NK-92 (cell line): ENCODE results near the gene RNF207.

Experiments
- DNase-seq: peaks from one replicate; lab custom pipeline; 2025; ENCODE audit not compliant: unreplicated experiment; lab: John Stamatoyannopoulos, UW

RNF207 gene

DNA sequence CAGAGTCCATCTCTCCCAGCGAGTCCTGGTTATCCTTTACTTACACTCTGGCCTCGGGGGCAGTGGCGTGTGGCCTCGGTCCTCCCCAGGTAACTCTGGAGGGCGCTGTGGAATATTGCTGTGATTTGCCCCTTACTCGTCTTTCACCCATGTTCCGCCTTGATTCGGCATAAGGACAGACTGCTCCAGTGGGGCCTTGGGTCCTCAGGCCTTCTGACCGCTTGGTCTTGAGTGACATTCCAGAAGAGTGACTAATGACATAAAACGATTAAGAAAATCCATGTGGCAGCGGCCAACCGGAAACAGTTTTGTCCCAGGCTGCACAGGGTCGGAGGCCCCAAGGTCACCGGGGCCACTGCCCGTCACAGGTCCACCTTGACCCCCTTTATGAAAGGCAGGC lies 18.8 kb downstream of the RNF207 start:
- DNase-seq: no peak

DNA sequence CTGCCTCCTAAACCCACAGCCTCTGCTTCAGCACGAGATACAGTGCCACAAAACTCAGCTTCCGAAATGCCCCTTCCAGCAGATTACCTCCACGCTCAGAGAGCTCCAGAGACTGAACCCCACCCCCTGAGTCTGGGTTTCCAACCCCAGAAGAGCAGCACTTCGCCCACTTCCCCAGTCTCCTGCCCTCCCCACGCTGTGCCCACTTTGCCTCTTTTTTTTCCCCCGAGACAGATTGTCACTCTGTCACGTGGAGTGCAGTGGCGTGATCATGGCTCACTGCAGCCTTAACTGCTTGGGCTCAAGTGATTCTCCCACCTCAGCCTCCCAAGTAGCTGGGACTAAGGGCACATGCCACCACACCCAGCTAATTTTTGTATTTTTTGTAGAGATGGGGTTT lies 19.7 kb downstream of the RNF207 start:
- no peak for DNase-seq

DNA sequence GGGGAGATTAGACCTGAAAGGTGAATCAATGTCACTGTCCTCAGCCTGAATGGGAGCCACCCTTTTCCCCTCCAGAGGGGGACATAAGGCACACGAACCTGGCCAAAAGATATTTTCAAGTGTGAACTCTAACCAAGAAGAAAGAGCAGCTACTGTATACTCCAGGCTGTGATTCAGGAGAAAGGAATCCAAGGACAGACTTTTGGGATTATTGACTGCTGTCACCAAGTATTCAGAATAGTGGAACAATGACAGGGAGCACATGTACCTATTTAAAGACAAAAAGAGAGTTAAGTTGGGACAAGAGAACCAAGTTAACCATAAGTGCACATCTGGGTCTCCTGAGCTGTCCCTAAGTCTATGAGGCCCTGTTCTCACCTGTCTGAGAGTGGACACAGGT lies 27.5 kb downstream of the RNF207 start:
- DNase-seq: no peak

DNA sequence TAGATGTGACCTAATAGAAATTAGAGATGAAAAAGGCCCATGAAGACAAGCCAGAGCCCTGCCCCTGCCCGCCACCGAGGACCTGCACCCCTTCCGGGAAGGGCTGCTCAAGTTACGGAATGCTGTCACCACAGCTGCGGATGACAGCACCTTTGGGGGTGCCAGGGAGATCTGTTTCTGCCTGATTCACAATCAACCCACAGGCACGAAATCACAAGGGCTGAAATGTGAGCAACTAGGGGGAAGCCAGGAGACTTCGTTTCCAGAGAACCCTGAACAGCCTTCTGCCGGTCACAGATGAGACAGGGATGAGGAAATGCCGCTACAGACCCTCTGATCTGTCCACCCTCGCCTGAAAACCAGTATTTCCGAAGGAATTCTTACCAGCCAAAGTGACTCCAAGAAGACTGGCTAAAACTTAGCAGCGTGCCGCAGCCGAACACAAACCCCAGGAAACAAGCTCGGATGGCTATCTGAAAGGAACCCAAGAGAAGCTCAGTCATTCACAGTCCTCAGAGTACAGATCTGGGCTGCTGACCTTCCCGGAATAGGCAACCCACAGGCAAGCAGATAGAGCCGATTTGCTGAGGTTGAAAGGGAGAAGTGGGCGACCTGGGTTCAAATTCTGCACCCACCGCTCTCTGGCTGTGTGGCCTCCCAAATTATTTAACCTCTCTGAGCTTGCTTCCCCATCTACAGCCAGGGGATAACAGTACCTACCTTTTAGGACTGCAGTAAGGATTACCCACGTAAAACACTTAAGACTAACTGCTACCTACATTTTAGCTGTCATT lies 28.8 kb downstream of the RNF207 start:
- no peak for DNase-seq

DNA sequence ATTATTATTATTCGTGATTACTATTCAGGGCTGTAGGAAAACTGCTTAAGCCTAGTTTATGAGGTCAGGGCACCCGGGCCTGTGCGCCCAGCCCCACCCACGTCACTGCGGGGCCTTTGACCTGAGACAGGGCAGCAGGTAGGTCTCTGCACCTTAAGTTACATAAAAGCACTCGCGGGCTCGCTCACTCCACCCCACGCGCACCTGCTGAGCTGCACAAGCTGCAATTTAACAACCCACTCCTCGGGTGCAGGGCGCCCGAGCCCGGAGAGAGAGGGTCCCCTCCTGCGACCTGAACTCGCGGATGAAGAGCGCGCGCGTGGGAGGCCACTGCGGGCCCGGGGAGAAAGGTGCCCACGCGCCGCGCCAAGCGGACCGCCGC lies 29.4 kb downstream of the RNF207 start:
- DNase-seq: no peak

DNA sequence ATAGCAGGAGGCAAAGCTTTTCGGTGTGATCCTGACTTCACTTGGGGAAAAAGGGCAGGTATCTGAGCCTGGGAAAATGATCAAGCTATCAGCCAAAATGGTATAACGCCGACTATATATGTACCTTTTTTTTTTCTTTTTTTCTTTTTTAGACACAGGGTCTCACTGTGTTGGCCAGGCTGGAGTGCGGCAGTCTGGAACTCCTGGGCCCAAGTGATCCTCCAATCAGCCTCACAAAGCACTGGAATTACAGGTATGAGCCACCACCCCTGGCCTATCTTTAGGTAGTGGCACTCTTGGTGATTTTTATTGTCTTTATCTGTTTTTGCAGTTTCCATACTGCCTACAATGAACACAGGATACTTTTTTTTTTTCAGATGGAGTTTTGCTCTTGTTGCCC lies 31.2 kb downstream of the RNF207 start:
- no peak for DNase-seq

DNA sequence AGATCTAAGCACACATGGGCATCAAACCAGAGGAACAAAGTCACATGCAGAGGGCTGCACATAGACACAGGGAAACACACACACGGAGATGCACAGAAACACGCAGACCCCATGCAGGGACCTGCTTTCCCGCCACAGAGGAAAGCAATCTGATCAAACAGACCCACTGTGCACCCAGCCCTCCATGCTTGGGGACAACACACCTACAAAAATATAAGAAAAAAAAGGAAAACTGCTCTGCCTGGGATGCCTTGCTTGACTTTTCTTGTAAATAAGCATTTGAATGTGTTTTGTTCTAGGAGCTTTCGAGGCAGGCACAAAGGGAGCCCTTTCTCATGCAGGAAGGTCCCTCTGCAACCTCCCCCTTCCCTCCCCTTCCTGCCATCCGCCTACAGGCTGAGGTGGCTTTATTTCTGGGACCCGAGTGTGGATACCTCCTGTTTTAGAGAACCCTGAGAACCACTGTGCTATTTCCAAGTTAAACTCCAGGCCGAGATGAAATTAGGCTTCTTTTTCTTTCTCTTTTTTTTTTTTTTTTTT lies 33.4 kb downstream of the RNF207 start:
- no peak for DNase-seq

DNA sequence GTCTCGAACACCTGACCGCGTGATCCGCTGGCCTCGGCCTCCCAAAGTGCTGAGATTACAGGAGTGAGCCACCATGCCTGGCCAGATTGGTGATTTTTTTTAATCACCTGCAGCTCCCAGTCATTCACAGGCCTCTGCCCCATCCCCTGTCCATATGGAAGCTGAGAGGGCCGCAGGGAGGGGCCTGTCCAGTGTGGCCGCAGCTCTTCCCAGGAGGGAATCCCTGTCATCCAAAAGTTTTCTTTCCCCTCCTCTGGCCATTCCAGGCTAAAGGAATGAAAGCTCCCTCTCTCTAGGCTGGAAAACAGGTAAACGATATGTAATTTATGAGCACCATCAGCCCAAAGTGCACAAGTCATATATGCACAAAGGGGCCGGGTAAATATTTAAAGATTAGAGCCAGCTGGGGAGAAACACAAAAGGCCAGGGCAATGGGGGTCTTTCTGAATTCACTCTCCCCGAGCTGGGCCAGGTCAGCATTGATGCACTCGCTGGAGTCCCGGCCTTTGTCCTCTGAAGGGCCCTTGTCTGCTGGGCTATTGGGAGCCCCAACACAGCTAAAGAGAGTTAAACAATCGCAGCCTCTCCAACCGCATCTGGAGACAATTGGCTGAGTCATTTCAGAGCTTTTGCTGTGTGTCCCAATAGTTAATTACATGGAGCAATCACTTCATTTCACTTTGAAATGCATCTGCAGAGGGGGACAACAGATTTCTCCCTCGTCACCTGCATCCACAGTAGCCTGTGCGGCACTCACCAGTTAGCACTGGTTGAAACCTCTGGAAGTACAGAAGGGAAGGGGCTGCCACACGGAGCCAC lies 34.2 kb downstream of the RNF207 start:
- no peak for DNase-seq

DNA sequence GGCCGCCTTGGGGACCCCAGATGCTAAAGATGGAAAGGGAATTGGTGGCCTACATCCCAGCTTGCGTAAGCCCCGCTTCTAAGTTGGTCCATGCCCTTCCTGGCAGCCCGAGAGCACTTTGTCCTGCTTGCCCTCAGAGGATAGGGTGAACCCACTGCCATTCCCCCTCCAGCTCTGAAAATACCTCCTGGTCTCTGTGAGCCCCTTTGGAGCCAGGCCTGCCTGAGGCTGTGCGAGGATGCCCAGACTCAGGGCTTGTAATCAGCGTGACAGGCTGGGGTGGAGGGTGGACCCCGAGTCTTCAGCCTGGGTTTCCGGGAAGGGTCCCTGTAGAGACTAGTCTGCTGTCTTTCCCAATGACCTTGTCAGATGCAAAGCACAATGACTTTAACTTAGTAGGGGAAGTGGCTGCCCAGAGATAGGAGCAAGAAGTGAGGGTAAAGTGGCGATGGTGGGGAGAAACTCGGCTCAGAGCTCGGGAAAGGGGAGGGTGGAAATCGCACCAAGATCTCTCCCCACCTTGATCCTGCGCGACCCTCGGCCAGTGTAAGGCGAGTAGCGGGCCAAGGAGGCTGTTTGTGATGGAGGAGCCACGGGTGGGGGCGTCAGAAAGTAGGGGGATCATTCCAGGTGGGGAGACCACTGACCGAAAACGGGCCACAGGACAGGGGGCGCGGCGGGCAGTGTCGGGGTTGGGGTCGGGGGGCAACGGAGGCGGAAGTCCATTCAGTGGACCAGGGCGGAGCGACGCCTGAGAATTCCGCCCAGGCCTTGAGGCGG lies 35.4 kb downstream of the RNF207 start:
- DNase-seq: no peak

DNA sequence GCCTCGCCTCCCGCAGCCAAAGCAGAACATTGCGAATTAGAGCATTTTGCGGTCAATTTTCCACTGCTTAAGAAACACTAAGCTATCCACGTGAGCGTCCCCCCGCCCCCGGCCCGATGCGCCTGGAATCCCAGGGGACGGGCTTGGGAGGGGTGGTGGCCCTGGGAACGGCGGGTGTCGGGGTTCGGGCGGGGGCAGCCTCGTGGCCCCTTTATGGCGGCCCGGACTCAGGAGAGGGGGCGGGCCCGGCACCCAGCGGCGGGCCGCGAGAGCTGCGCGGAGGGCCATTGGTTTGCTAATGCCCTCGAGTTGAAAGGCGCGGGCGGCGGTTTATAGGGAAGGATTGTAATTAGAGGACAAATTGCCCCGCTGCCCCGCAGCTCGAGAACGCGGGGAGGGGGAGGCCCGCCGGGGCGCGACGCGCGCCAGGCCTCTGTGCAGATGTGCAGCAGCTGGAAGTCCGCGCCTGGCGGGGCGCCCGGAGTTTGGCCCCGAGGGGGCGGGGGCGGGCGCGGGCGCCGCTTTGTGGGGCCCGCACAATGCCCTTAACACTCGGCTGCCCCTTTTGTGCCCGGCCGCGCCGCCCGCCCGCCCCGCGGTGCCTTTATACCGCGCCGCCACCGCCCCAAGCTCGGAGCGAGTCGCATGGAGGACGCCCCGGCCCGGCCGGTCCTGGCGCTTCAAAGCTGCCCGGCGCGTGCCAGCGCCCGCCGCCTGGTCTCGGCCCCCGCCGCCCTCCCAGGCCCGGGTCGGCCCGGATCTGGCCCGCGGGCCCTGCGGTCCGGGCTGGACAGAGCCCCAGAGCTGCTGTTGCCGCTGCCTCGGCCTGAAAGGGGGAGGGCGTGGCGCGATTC lies 36.2 kb downstream of the RNF207 start:
- no peak for DNase-seq

DNA sequence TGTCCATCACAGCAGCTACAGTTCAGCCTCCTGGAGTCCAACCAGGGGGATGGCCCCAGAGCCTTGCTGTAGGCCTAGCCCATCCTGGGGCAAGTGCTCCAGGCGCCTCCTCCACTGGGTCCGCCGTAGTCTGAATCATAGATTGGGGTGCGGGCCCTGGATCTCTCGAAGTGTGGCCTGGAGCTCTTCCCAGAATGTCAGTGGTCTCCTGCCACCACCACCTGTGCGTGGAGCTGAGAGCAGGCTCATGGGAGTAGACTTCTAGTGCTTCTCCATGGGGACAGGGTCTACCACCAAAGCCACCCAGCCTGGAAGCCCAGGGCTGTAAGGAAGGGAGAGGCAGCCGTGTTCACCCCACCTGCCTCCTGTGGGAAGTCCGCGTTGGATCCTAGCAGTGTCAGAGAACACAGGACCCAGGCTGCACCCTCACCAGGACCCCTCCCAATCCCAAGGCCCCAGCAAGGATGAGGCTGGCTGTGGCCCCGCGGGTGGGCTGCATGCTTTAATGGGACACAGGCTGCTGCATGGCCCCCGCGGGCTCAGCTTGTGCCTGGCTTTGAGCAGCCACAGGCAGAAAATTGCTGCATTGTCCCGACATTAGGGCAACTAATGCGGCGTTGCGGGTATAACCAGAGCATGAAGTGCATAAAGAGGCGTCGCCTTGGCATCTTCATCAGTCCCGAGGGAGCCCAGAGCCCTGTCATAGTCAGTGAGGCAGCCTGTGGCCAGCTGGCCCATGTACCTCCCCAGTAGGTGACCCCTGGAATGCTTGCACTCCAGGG lies 37.3 kb downstream of the RNF207 start:
- no peak for DNase-seq

DNA sequence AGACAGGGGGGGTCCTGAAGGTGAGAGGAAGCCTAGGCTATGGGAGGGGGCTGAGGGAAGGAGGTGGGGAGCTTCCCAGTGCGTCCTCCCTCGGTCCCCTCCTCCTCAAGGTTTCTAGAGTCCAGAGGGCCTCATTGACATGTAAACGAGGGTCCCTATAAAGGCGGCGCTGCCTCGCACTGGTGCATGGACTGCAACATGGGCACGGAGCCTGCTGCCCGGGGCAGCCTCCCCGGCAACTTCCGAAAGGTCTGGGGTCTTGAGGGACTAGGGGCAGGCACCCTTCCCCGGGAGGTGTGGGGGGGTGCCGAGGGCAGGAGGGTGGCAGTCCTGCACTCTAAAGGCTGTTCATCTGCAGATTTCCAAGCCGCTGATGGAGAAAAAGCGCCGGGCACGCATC lies 38.1 kb downstream of the RNF207 start, which contains the start of gene HES3:
Gene HES3, plus strand, starts transcription at position 187 of the 400 bp plus-strand sequence. Its CDS starts 187 bp downstream, at position 374.
- no peak for DNase-seq

DNA sequence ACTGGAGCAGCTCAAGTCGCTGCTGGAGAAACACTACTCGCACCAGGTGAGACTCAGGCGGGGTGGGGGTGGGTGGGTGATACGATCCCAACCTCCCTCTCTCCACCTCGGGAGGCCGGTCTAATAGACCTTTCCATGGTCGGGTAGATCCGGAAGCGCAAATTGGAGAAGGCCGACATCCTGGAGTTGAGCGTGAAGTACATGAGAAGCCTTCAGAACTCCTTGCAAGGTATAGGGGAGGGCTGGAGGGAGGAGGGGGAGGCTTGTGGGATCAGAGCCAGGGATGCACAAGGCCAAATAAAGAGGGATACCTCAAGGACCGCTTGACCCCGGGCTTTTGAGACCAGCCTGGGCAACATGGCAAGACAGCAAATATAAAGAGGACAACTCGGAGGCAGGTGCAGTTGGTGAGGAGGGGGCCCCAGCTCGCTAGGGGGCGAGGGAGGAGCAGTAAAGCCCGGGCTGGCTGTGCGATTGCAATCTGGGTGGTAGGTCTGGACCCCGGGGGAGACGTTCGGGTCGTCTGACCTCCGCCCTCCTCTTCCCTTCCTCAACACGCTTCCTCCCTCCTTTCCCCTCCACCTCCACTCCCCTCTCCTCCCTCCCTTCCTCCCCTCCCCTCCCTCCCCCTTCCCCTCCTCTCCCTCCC lies 38.6 kb downstream of the RNF207 start:
- no peak for DNase-seq

DNA sequence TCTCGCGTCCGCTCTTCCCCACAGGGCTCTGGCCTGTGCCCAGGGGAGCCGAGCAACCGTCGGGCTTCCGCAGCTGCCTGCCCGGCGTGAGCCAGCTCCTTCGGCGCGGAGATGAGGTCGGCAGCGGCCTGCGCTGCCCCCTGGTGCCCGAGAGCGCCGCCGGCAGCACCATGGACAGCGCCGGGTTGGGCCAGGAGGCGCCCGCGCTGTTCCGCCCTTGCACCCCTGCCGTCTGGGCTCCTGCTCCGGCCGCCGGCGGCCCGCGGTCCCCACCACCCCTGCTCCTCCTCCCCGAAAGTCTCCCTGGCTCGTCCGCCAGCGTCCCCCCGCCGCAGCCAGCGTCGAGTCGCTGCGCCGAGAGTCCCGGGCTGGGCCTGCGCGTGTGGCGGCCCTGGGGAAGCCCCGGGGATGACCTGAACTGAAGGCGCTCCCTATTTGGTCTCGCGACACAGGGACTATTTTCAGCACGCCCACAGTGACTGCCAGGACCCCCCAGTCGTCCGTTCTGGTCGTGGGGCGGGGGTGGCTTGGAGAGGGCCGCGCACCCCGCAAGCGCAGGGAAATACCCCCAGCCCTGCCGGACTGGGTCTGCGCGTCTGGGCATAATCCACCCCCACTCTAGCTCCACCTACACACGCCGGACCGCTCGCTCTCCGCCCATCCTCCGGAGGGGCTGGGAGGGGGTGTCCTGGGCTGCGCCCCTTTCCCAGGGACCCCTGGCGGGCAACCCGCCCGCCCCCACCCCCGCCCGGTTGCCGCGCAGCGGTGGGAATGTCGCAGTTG lies 39.4 kb downstream of the RNF207 start:
- DNase-seq: no peak

DNA sequence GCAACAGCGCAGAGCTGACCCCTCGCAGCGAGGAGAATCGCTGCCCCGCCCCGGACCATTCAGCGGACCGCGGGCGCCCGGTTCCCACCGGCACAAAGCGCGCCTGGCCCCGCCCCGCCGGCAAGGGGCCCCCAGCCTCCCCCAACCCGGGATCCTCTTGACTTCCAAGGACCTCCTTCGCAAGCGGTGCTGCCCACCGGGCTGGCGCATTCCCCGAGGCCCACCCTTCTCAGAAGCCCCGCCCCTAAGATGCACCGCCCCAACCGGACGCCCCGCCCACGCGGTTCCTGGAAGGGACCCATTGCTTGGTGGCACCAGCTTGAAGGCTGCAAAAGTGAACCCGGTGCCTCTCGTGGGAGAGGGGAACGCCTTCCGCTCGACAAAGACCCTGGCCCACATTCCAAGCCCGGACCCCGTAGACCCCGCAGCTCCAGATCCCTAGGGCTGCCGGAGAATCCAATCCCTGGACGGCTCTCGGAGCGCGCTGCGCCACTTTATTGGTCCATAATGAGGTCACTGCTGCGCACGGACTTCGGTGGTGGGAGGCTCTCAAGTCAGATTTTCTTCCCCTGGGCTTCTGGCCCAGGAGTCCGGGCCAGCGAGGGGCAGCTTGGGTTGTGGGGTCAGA lies 40.1 kb downstream of the RNF207 start:
- DNase-seq: no peak

DNA sequence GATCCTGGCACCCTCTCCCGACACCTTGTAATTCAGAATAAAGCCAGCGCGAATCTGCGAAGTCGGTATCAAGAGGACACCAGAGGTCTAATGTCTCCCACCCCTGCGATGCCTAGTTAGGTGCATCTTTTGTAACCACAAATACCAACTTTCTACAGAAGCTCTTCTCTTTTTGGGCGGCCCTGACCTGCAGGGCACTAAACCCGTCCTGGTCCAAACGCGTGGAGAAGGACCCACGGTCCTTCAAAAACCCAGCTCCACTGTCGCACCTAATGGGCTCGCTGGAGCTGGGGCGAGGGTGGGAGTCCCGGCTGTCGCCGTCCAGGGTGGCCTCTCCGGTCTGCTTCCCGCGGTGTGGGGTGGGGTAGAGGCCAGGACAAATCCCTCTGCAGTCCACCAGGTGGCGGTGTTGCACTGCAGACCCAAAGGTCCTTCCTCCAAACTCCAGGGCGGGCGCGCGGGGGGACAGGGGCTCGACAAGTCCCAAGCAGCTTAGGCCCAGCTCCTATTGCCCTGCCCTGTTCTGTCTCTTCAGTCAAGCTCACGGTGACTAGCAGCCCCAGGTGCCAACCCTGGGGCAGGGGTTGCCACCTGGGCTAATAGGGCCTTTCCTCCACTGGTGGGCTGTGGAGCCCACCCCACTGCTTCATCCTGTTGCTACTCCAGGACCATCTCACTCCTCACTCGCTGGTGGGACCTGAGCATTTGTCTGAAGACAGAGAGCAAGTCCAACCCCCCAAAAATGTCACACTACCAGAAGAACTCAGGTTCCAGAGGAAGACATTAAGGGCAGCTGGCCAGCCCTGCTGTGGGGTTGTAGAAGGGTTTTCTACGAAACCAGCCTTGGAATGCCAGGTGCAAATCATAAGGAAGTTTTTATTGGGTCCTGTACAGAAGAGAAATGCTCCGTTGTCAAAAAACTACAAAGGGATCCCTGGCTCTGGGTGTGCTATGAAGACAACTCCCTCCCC lies 40.9 kb downstream of the RNF207 start:
- no peak for DNase-seq

DNA sequence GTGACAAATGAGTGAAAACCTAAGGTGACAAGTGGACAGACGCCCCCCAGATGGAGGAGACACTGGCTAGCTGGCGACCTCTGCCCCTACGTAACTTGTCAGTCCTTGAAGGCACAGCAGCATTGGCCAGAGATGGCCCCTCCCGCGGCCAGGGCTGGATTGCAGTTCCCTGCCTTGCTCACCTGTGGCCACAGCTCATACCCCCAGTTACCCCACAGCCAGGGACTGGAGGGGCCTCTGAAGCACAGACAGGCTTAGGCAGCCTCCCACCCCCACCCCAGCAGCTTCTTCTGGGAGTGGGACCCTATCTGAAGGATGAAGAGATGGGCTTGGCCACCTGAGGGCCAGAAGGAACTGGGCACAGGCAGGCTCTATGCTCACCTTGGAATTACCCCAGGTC lies 41.7 kb downstream of the RNF207 start:
- no peak for DNase-seq
